RWPE2 (cell line): ENCODE results near the gene SLC17A3.

Experiments
- ATAC-seq: fragments of 200-7000 bp; cut with Tn5 transposase; 3 replicates; pipeline ENCODE4 v1.9.1; 2021; ENCODE audit warnings: low read depth
- DNase-seq: peaks from one replicate; pipeline ENCODE4 v3.0.0-alpha.2; 2020; ENCODE audit warnings: low spot score
- H3K27ac ChIP-seq: fragments of 450-650 bp; 2 replicates; pipeline ENCODE4 v1.5.1; 2017; ENCODE audit warnings: mild to moderate bottlenecking; ENCODE audit not compliant: poor library complexity, severe bottlenecking
- H3K27me3 ChIP-seq: fragments of 250-450 bp; sonication (Bioruptor Pico); 2 replicates; pipeline ENCODE4 v1.5.1; 2021; ENCODE audit warnings: mild to moderate bottlenecking, moderate library complexity; ENCODE audit not compliant: insufficient read depth, poor library complexity, severe bottlenecking
- H3K36me3 ChIP-seq: fragments of 250-450 bp; sonication (Bioruptor Pico); 2 replicates; pipeline ENCODE4 v1.5.1; 2020; ENCODE audit warnings: low read depth, mild to moderate bottlenecking, moderate library complexity
- H3K4me1 ChIP-seq: fragments of 250-450 bp; sonication (Bioruptor Pico); 2 replicates; pipeline ENCODE4 v1.5.1; 2021; ENCODE audit warnings: mild to moderate bottlenecking, moderate library complexity; ENCODE audit not compliant: insufficient read depth, poor library complexity, severe bottlenecking
- H3K4me3 ChIP-seq: fragments of 250-450 bp; sonication (Bioruptor Pico); 2 replicates; pipeline ENCODE4 v1.5.1; 2021; ENCODE audit warnings: mild to moderate bottlenecking, moderate library complexity; ENCODE audit not compliant: severe bottlenecking
- H3K9me3 ChIP-seq: fragments of 250-450 bp; sonication (Bioruptor Pico); 2 replicates; pipeline ENCODE4 v1.5.1; 2021; ENCODE audit warnings: mild to moderate bottlenecking, moderate library complexity; ENCODE audit not compliant: severe bottlenecking
- TF ChIP-seq, protein P1 (sequence below): fragments of 450-650 bp; IDR thresholded peaks from one replicate; pipeline ENCODE4 v1.5.1; 2017; ENCODE audit warnings: mild to moderate bottlenecking, moderate library complexity; ENCODE audit not compliant: poor library complexity, severe bottlenecking

SLC17A3 gene

GRCh38 chr6:25907475-25908014, 33.5 kb upstream of the SLC17A3 start:
- no peaks in the 10 kb centered on the region for H3K4me1 ChIP-seq
- H3K27me3 ChIP-seq: peaks cover 6% of the 10 kb centered on the region
- TF ChIP-seq, protein P1, sequence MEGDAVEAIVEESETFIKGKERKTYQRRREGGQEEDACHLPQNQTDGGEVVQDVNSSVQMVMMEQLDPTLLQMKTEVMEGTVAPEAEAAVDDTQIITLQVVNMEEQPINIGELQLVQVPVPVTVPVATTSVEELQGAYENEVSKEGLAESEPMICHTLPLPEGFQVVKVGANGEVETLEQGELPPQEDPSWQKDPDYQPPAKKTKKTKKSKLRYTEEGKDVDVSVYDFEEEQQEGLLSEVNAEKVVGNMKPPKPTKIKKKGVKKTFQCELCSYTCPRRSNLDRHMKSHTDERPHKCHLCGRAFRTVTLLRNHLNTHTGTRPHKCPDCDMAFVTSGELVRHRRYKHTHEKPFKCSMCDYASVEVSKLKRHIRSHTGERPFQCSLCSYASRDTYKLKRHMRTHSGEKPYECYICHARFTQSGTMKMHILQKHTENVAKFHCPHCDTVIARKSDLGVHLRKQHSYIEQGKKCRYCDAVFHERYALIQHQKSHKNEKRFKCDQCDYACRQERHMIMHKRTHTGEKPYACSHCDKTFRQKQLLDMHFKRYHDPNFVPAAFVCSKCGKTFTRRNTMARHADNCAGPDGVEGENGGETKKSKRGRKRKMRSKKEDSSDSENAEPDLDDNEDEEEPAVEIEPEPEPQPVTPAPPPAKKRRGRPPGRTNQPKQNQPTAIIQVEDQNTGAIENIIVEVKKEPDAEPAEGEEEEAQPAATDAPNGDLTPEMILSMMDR: no peak
- no peaks in the 10 kb centered on the region for H3K36me3 ChIP-seq
- ATAC-seq (no peak), DNase-seq (no peak)
- no peaks in the 10 kb centered on the region for H3K9me3 ChIP-seq
- H3K27ac ChIP-seq: no peak overlapping the region
- no peak overlapping the region for H3K4me3 ChIP-seq

DNA sequence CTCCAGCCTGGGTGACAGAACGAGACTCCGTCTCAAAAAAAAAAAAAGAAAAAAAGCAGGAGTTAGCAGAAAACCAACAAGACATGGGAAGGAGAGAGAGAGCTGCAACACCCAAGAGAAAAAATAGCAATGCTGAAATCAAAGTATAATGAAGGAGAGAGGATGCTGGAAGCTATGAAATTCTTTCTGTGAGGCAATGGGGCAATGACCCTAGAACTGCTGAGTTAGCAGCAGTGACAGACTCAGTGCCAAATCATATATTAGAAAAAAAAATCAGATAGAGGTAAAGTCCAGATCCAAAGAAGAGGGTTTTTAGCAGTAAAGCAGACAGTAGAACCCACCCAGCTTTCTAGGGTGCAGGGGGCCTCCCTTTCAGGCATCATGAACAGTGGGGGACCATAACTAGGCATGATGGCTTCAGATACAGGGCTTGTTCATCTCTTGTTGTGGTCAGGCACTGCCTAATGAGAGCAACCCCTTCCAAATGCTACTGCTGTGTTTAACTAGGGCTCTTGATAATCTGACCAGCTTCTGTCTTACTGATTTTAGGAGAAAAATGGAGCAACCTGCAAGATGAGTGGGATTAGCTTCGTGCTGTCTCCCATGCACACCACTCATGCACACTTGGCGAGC, 29.5 kb upstream of the SLC17A3 start:
- no peaks in the 10 kb centered on the region for H3K9me3 ChIP-seq
- H3K27ac ChIP-seq: no peak overlapping the region
- no peak for DNase-seq
- H3K4me1 ChIP-seq: no peaks in the 10 kb centered on the region
- TF ChIP-seq, protein P1: no peak
- no peak for ATAC-seq
- no peaks in the 10 kb centered on the region for H3K36me3 ChIP-seq
- peaks cover 6% of the 10 kb centered on the region for H3K27me3 ChIP-seq
- H3K4me3 ChIP-seq: no peak overlapping the region

- Histone ChIP-seq H3K36me3 (no peaks in the 10 kb centered on the region), H3K9me3 (no peaks in the 10 kb centered on the region), H3K4me3 (no peak overlapping the region), H3K4me1 (no peaks in the 10 kb centered on the region), H3K27ac (no peak overlapping the region), H3K27me3 (peaks cover 6% of the 10 kb centered on the region)
- DNase-seq (no peak), ATAC-seq (no peak)
- TF ChIP-seq, protein P1: no peak
Measured at GRCh38 chr6:25902071-25902470, 28.0 kb upstream of the SLC17A3 start.

DNA sequence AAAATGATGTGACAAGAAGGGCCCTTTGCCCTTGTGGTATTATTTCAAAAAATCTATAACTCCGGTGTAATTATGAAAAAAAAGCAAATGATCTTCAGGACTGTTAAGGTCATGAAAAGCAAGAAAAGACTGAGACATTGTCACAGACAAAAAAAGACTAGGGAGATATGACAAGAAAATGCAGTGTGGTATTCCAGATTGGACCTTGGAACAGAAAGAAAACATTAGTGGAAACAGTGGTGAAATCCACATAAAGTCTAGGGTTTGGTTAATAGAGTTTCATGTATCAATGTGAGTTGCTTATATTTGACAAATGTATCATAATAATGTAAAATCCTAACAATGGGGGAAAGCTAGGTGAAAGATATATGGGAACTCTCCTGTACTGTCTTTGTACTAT, 26.8 kb upstream of the SLC17A3 start:
- TF ChIP-seq, protein P1: no peak

More for the DNA sequence above, 26.8 kb upstream of the SLC17A3 start:
- H3K27me3 ChIP-seq: peaks cover 2% of the 10 kb centered on the region
- H3K4me3 ChIP-seq: no peak overlapping the region
- H3K9me3 ChIP-seq: no peaks in the 10 kb centered on the region
- no peak for ATAC-seq
- no peak for DNase-seq
- no peaks in the 10 kb centered on the region for H3K4me1 ChIP-seq
- H3K36me3 ChIP-seq: no peaks in the 10 kb centered on the region
- H3K27ac ChIP-seq: no peak overlapping the region
